Gastroesophageal sphincter (tissue), 4 donors: Measurements from ENCODE around the gene C2CD2. TPM values are rescaled to one million over a fixed set of nuclear protein-coding genes. Genes with fewer than 3 reads are reported as not detected.

ENCODE experiments used
- ATAC-seq: fragments of 150-250 bp; one replicate; pipeline ENCODE4 v1.9.1; 2016; ENCODE audit warnings: mild to moderate bottlenecking, moderate library complexity
- H3K27ac ChIP-seq, 4 donors: fragments of 200-600 bp; sonication (generic) in 3 of 4; 1 replicate in 3 of 4; 2 replicates in 1 of 4; pipeline ENCODE4 v1.5.1; 2016 to 2019
- H3K27me3 ChIP-seq: fragments of 200-600 bp; sonication (generic); one replicate; pipeline ENCODE4 v1.5.1; 2019
- H3K36me3 ChIP-seq, 2 donors: fragments of 200-600 bp; sonication (generic); one replicate each; pipeline ENCODE4 v1.5.1; 2019; ENCODE audit warnings: control low read depth in 1 of 2
- H3K4me1 ChIP-seq, 3 donors: fragments of 200-600 bp; sonication (generic); 1 replicate in 2 of 3; 2 replicates in 1 of 3; pipeline ENCODE4 v1.5.1; 2016 to 2019; ENCODE audit warnings: control low read depth in 2 of 3
- H3K4me3 ChIP-seq, 2 donors: fragments of 200-600 bp; sonication (generic); one replicate each; pipeline ENCODE4 v1.5.1; 2019; ENCODE audit warnings: mild to moderate bottlenecking in 1 of 2, moderate library complexity in 1 of 2
- H3K9me3 ChIP-seq, 3 donors: fragments of 200-600 bp; sonication (generic); one replicate each; pipeline ENCODE4 v1.5.1; 2017 to 2019; ENCODE audit warnings: control low read depth in 2 of 3
- CTCF ChIP-seq, 4 experiments: fragments of 200-600 bp in 2 of 4; fragments of 450-650 bp in 2 of 4; sonication (generic) in 1 of 4; IDR thresholded peaks; one replicate each; pipeline ENCODE4 v1.5.1; 2017 to 2019; ENCODE audit warnings: antibody characterized with exemption in 4 of 4, mild to moderate bottlenecking in 2 of 4, moderate library complexity in 2 of 4
- EP300 ChIP-seq: sonication (generic); formaldehyde crosslinking; IDR thresholded peaks from one replicate; pipeline ENCODE4 v1.6.1; 2017; ENCODE audit warnings: antibody characterized with exemption, mild to moderate bottlenecking
- POLR2A ChIP-seq, 2 donors: fragments of 450-650 bp; IDR thresholded peaks; one replicate each; pipeline ENCODE4 v1.6.1; 2017; ENCODE audit warnings: antibody characterized with exemption in 2 of 2, mild to moderate bottlenecking in 2 of 2, moderate library complexity in 1 of 2
- POLR2AphosphoS5 ChIP-seq: sonication (generic); formaldehyde crosslinking; IDR thresholded peaks from one replicate; pipeline ENCODE4 v1.6.1; 2017; ENCODE audit warnings: antibody characterized with exemption
- WGBS, 2 donors: methylation state at CpG; one replicate each; pipeline ENCODE4 v1.1.5; 2018; ENCODE audit warnings: low coverage in 1 of 2; 5-methylcytosine and 5-hydroxymethylcytosine counted together
- total RNA-seq, 4 donors: library from RNA; depleted of rRNA; stranded (reverse); fragments of >200 nt; gene quantifications; one replicate each; pipeline ENCODE4 v1.1.0, GENCODE V29; 2016

Gene C2CD2
- total RNA-seq, 4 donors from 2014 or later: 15.6 to 38.9 (median 18.7) TPM

- H3K9me3 ChIP-seq: no peaks in the 10 kb centered on the region
- peaks cover 0 to 6% (median 0%) of the 10 kb centered on the region in 3 donors for H3K4me1 ChIP-seq
- H3K4me3 ChIP-seq: no peak overlapping the region
- TF ChIP-seq EP300: no peak
- TF ChIP-seq POLR2A (IDR thresholded peaks at IDR 0.05): no peak
- no peak for TF ChIP-seq POLR2AphosphoS5
- no peak for TF ChIP-seq CTCF (IDR thresholded peaks at IDR 0.05)
- ATAC-seq: no peak
- H3K27me3 ChIP-seq: no peaks in the 10 kb centered on the region
- no peak overlapping the region for H3K27ac ChIP-seq
- H3K36me3 ChIP-seq: peaks cover 0 to 80% of the 10 kb centered on the region in 2 donors
- WGBS, 2 donors: 62 to 63% methylated on average over 8 to 19 of the region's 22 CpGs
Measured at GRCh38 chr21:41895643-41896493, 58.0 kb downstream of the C2CD2 start.

GRCh38 chr21:41894922-41895557, 58.8 kb downstream of the C2CD2 start:
- H3K4me3 ChIP-seq: no peak overlapping the region
- peaks cover 0 to 76% of the 10 kb centered on the region in 2 donors for H3K36me3 ChIP-seq
- no peak for TF ChIP-seq EP300
- 80 to 100% methylated on average over 1 to 8 of the region's 13 CpGs for WGBS, 2 donors
- no peak overlapping the region for H3K27ac ChIP-seq
- no peaks in the 10 kb centered on the region for H3K27me3 ChIP-seq
- no peaks in the 10 kb centered on the region for H3K9me3 ChIP-seq
- ATAC-seq: no peak
- peaks cover 0 to 6% (median 0%) of the 10 kb centered on the region in 3 donors for H3K4me1 ChIP-seq

GRCh38 chr21:41894511-41894910, 59.3 kb downstream of the C2CD2 start:
- 80 to 90% methylated on average over 1 to 3 of the region's 9 CpGs for WGBS, 2 donors
- no peak for TF ChIP-seq POLR2AphosphoS5
- no peak for TF ChIP-seq EP300
- TF ChIP-seq POLR2A (IDR thresholded peaks at IDR 0.05): no peak
- no peak for TF ChIP-seq CTCF (IDR thresholded peaks at IDR 0.05)
- no peaks in the 10 kb centered on the region for H3K9me3 ChIP-seq
- no peak overlapping the region for H3K4me3 ChIP-seq
- no peak for ATAC-seq
- H3K27me3 ChIP-seq: no peaks in the 10 kb centered on the region
- H3K27ac ChIP-seq: no peak overlapping the region
- H3K4me1 ChIP-seq: peaks cover 0 to 6% (median 0%) of the 10 kb centered on the region in 3 donors
- peaks cover 0 to 71% of the 10 kb centered on the region in 2 donors for H3K36me3 ChIP-seq

GRCh38 chr21:41892726-41893125, 61.1 kb downstream of the C2CD2 start:
- WGBS, 2 donors: 94% methylated on average over 2 of the region's 16 CpGs; no CpG with 5 or more reads in 1 of the 2 donors

More at GRCh38 chr21:41892726-41893125, 61.1 kb downstream of the C2CD2 start:
- Histone ChIP-seq H3K27me3 (no peaks in the 10 kb centered on the region), H3K36me3 (peaks cover 0 to 68% of the 10 kb centered on the region in 2 donors), H3K4me1 (peaks cover 0 to 6% (median 0%) of the 10 kb centered on the region in 3 donors), H3K4me3 (no peak overlapping the region), H3K27ac (no peak overlapping the region), H3K9me3 (no peaks in the 10 kb centered on the region)
- TF ChIP-seq POLR2AphosphoS5 (no peak), CTCF (IDR thresholded peaks at IDR 0.05) (no peak), POLR2A (IDR thresholded peaks at IDR 0.05) (no peak), EP300 (no peak)
- no peak for ATAC-seq
